Memory B cell (primary cell): ENCODE results near the gene TMED8.
A peak's percentile ranks its signal among the peaks of the same experiment; 100 is the strongest.

Experiments
- ATAC-seq: fragments of 150-1000 bp; cut with Tn5 transposase; 2 replicates; pipeline ENCODE4 v1.10.0; 2021; ENCODE audit warnings: low read depth, mild to moderate bottlenecking, moderate library complexity
- DNase-seq, 2 donors: peaks; one replicate each; pipeline ENCODE4 v3.0.0; 2022; ENCODE audit warnings: low spot score in 2 of 2
- H3K27ac Mint-ChIP-seq: one replicate; pipeline ENCODE4 v1.8.0; 2022; ENCODE audit warnings: mild to moderate bottlenecking, moderate library complexity, mixed read lengths
- H3K27me3 Mint-ChIP-seq: one replicate; pipeline ENCODE4 v1.8.0; 2022; ENCODE audit warnings: mixed read lengths
- H3K36me3 Mint-ChIP-seq: one replicate; pipeline ENCODE4 v1.8.0; 2022; ENCODE audit warnings: mild to moderate bottlenecking, mixed read lengths
- H3K4me1 Mint-ChIP-seq: one replicate; pipeline ENCODE4 v1.8.0; 2022; ENCODE audit warnings: mixed read lengths
- H3K4me3 Mint-ChIP-seq: one replicate; pipeline ENCODE4 v1.8.0; 2022; ENCODE audit warnings: mild to moderate bottlenecking, moderate library complexity, mixed read lengths
- H3K9me3 Mint-ChIP-seq: one replicate; pipeline ENCODE4 v1.8.0; 2022; ENCODE audit warnings: mixed read lengths

The TMED8 gene

GRCh38 chr14:77390188-77390587, 13.3 kb upstream of the TMED8 start:
- ATAC-seq (no peak), DNase-seq (no peak)
- no peak overlapping the region for H3K27ac Mint-ChIP-seq
- no peaks in the 10 kb centered on the region for H3K4me1 Mint-ChIP-seq
- no peaks in the 10 kb centered on the region for H3K9me3 Mint-ChIP-seq
- no peaks in the 10 kb centered on the region for H3K27me3 Mint-ChIP-seq
- H3K4me3 Mint-ChIP-seq: no peak overlapping the region
- no peaks in the 10 kb centered on the region for H3K36me3 Mint-ChIP-seq

GRCh38 chr14:77378701-77379100, 1.8 kb upstream of the TMED8 start:
- Mint-ChIP-seq H3K27me3 (no peaks in the 10 kb centered on the region), H3K4me3 (no peak overlapping the region), H3K27ac (no peak overlapping the region), H3K9me3 (no peaks in the 10 kb centered on the region), H3K4me1 (peaks cover 23% of the 10 kb centered on the region), H3K36me3 (peaks cover 3% of the 10 kb centered on the region)
- ATAC-seq (no peak), DNase-seq (no peak)

- Mint-ChIP-seq H3K4me3 (no peak overlapping the region), H3K27ac (no peak overlapping the region), H3K4me1 (peaks cover 30% of the 10 kb centered on the region), H3K27me3 (no peaks in the 10 kb centered on the region), H3K36me3 (peaks cover 3% of the 10 kb centered on the region), H3K9me3 (no peaks in the 10 kb centered on the region)
- no peak for DNase-seq
- ATAC-seq: peak; percentile 0
Measured at GRCh38 chr14:77377502-77377844, 579 bp upstream of the TMED8 start.

GRCh38 chr14:77375973-77376770, 722 bp downstream of the TMED8 start:
- ATAC-seq (peak; percentile 4), DNase-seq (peak in 1 of 2 donors; percentile 34)
- H3K4me1 Mint-ChIP-seq: peaks cover 35% of the 10 kb centered on the region
- H3K9me3 Mint-ChIP-seq: no peaks in the 10 kb centered on the region
- H3K4me3 Mint-ChIP-seq: peak overlapping the region; percentile 98
- H3K36me3 Mint-ChIP-seq: peaks cover 3% of the 10 kb centered on the region
- H3K27ac Mint-ChIP-seq: no peak overlapping the region
- H3K27me3 Mint-ChIP-seq: no peaks in the 10 kb centered on the region

- Mint-ChIP-seq H3K36me3 (peaks cover 3% of the 10 kb centered on the region), H3K4me3 (peak overlapping the region; percentile 98), H3K9me3 (no peaks in the 10 kb centered on the region), H3K27ac (no peak overlapping the region), H3K27me3 (no peaks in the 10 kb centered on the region), H3K4me1 (peaks cover 35% of the 10 kb centered on the region)
- DNase-seq: no peak
- ATAC-seq: no peak
Measured at GRCh38 chr14:77375164-77375950, 1.5 kb downstream of the TMED8 start.

GRCh38 chr14:77372304-77372841, 4.5 kb downstream of the TMED8 start:
- Mint-ChIP-seq H3K4me1 (peaks cover 40% of the 10 kb centered on the region), H3K36me3 (peaks cover 7% of the 10 kb centered on the region), H3K27me3 (no peaks in the 10 kb centered on the region), H3K27ac (no peak overlapping the region), H3K4me3 (peak overlapping the region; percentile 70), H3K9me3 (no peaks in the 10 kb centered on the region)
- peak; percentile 61 for ATAC-seq
- peak; percentile 18 to 53 for DNase-seq

- ATAC-seq (no peak), DNase-seq (no peak)
- no peak overlapping the region for H3K4me3 Mint-ChIP-seq
- H3K27me3 Mint-ChIP-seq: no peaks in the 10 kb centered on the region
- no peaks in the 10 kb centered on the region for H3K9me3 Mint-ChIP-seq
- peak overlapping the region; percentile 59 for H3K27ac Mint-ChIP-seq
- peaks cover 40% of the 10 kb centered on the region for H3K4me1 Mint-ChIP-seq
- peaks cover 10% of the 10 kb centered on the region for H3K36me3 Mint-ChIP-seq
Measured at GRCh38 chr14:77369285-77369684, 7.6 kb downstream of the TMED8 start.

- H3K9me3 Mint-ChIP-seq: peaks cover 3% of the 10 kb centered on the region
- peaks cover 18% of the 10 kb centered on the region for H3K36me3 Mint-ChIP-seq
- ATAC-seq: no peak
- peaks cover 56% of the 10 kb centered on the region for H3K4me1 Mint-ChIP-seq
- H3K4me3 Mint-ChIP-seq: no peak overlapping the region
- no peak overlapping the region for H3K27ac Mint-ChIP-seq
- H3K27me3 Mint-ChIP-seq: no peaks in the 10 kb centered on the region
- DNase-seq: no peak
Measured at GRCh38 chr14:77364146-77364545, 12.7 kb downstream of the TMED8 start.

GRCh38 chr14:77359626-77360025, 17.3 kb downstream of the TMED8 start:
- ATAC-seq (no peak), DNase-seq (no peak)
- H3K9me3 Mint-ChIP-seq: peaks cover 3% of the 10 kb centered on the region
- H3K27ac Mint-ChIP-seq: no peak overlapping the region
- no peaks in the 10 kb centered on the region for H3K27me3 Mint-ChIP-seq
- H3K4me3 Mint-ChIP-seq: no peak overlapping the region
- peaks cover 14% of the 10 kb centered on the region for H3K36me3 Mint-ChIP-seq
- peaks cover 42% of the 10 kb centered on the region for H3K4me1 Mint-ChIP-seq

GRCh38 chr14:77356899-77357298, 20.0 kb downstream of the TMED8 start:
- Mint-ChIP-seq H3K36me3 (peaks cover 12% of the 10 kb centered on the region), H3K27ac (no peak overlapping the region), H3K4me1 (peaks cover 28% of the 10 kb centered on the region), H3K4me3 (no peak overlapping the region), H3K27me3 (no peaks in the 10 kb centered on the region), H3K9me3 (peaks cover 1% of the 10 kb centered on the region)
- DNase-seq (no peak), ATAC-seq (no peak)

GRCh38 chr14:77355811-77356210, 21.1 kb downstream of the TMED8 start:
- DNase-seq (no peak), ATAC-seq (no peak)
- Mint-ChIP-seq H3K9me3 (no peaks in the 10 kb centered on the region), H3K4me1 (peaks cover 18% of the 10 kb centered on the region), H3K36me3 (peaks cover 6% of the 10 kb centered on the region), H3K27ac (no peak overlapping the region), H3K27me3 (no peaks in the 10 kb centered on the region), H3K4me3 (no peak overlapping the region)

GRCh38 chr14:77353469-77354141, 23.3 kb downstream of the TMED8 start:
- no peaks in the 10 kb centered on the region for H3K9me3 Mint-ChIP-seq
- ATAC-seq (no peak), DNase-seq (no peak)
- H3K27ac Mint-ChIP-seq: no peak overlapping the region
- no peak overlapping the region for H3K4me3 Mint-ChIP-seq
- peaks cover 12% of the 10 kb centered on the region for H3K4me1 Mint-ChIP-seq
- no peaks in the 10 kb centered on the region for H3K27me3 Mint-ChIP-seq
- H3K36me3 Mint-ChIP-seq: peaks cover 14% of the 10 kb centered on the region

GRCh38 chr14:77347751-77348150, 29.1 kb downstream of the TMED8 start:
- Mint-ChIP-seq H3K4me1 (peaks cover 13% of the 10 kb centered on the region), H3K27ac (peak overlapping the region; percentile 82), H3K36me3 (peaks cover 27% of the 10 kb centered on the region), H3K27me3 (no peaks in the 10 kb centered on the region), H3K9me3 (no peaks in the 10 kb centered on the region), H3K4me3 (no peak overlapping the region)
- ATAC-seq (peak; percentile 79), DNase-seq (no peak)

- Mint-ChIP-seq H3K4me1 (peaks cover 13% of the 10 kb centered on the region), H3K9me3 (no peaks in the 10 kb centered on the region), H3K27ac (no peak overlapping the region), H3K27me3 (no peaks in the 10 kb centered on the region), H3K4me3 (no peak overlapping the region), H3K36me3 (peaks cover 34% of the 10 kb centered on the region)
- ATAC-seq (no peak), DNase-seq (no peak)
Measured at GRCh38 chr14:77346495-77346894, 30.4 kb downstream of the TMED8 start.
